Spleen (tissue), 11 donors: ENCODE measurements around the gene AFMID. TPM values are rescaled to one million over a fixed set of nuclear protein-coding genes. Genes with fewer than 3 reads are reported as not detected.

Source experiments
- DNase-seq: peaks from one replicate; pipeline ENCODE4 v3.0.0-alpha.2; 2020
- H3K27ac ChIP-seq, 8 donors: fragments of 200-600 bp; sonication (generic) in 7 of 8; 1 replicate in 4 of 8; 2 replicates in 4 of 8; pipeline versions ENCODE4 v1.5.0 to v1.8.0; 2016 to 2021; ENCODE audit warnings: inconsistent platforms in 4 of 8, mild to moderate bottlenecking in 4 of 8, moderate library complexity in 1 of 8
- H3K27me3 ChIP-seq, 7 donors: fragments of 200-600 bp; sonication (generic) in 6 of 7; replicated peaks in 1 of 7; 1 replicate in 4 of 7; 2 replicates in 3 of 7; pipeline versions ENCODE4 v1.5.0 to v1.8.0; 2016 to 2021; ENCODE audit warnings: inconsistent platforms in 3 of 7, mild to moderate bottlenecking in 1 of 7
- H3K36me3 ChIP-seq, 6 donors: fragments of 200-600 bp; sonication (generic) in 5 of 6; 1 replicate in 4 of 6; 2 replicates in 2 of 6; pipeline versions ENCODE4 v1.5.0 to v1.8.0; 2016 to 2021; ENCODE audit warnings: inconsistent platforms in 2 of 6
- H3K4me1 ChIP-seq, 6 donors: fragments of 200-600 bp; sonication (generic) in 5 of 6; 1 replicate in 3 of 6; 2 replicates in 3 of 6; pipeline versions ENCODE4 v1.5.0 to v1.8.0; 2016 to 2021; ENCODE audit warnings: inconsistent platforms in 3 of 6
- H3K4me3 ChIP-seq, 8 donors: fragments of 200-600 bp; sonication (generic) in 7 of 8; 1 replicate in 4 of 8; 2 replicates in 4 of 8; pipeline versions ENCODE4 v1.5.0 to v1.8.0; 2016 to 2021; ENCODE audit warnings: inconsistent platforms in 4 of 8, mild to moderate bottlenecking in 4 of 8, moderate library complexity in 2 of 8
- H3K9me3 ChIP-seq, 8 donors: fragments of 200-600 bp; sonication (generic) in 7 of 8; 1 replicate in 4 of 8; 2 replicates in 4 of 8; pipeline versions ENCODE4 v1.5.0 to v1.8.0; 2016 to 2021; ENCODE audit warnings: inconsistent platforms in 4 of 8
- POLR2A ChIP-seq, 3 donors: fragments of 450-650 bp; IDR thresholded peaks; one replicate each; pipeline ENCODE4 v1.5.1; 2017; ENCODE audit warnings: antibody characterized with exemption in 3 of 3, mild to moderate bottlenecking in 1 of 3
- POLR2AphosphoS5 ChIP-seq, 3 donors: sonication (generic); formaldehyde crosslinking; IDR thresholded peaks; one replicate each; pipeline ENCODE4 v1.5.1; 2017; ENCODE audit warnings: antibody characterized with exemption in 3 of 3
- WGBS, 5 donors: extraction: QIAGEN DNeasy Blood & Tissue Kit in 3 of 5; methylation state at CpG; one replicate each; pipeline versions ENCODE4 v1.1.5 to v1.1.7; 2013 to 2018; 5-methylcytosine and 5-hydroxymethylcytosine counted together
- intact Hi-C: fragments of 100-400 bp; cut with DNase I; formaldehyde crosslinking; loops from one replicate; pipeline ENCODE4 v1.15.0; 2023; ENCODE audit warnings: low total_unique reads
- polyA plus RNA-seq, 3 donors: library from polyadenylated mRNA; stranded (reverse); fragments of 200-250 nt; gene quantifications; one replicate each; pipeline ENCODE4 v1.2.1, GENCODE V29; 2013
- total RNA-seq, 7 donors: library from RNA; depleted of rRNA in 3 of 7; stranded (reverse); fragments of >200 nt in 3 of 7; fragmentation: NEBNext Ultra II Directional in 4 of 7; extraction: Animal tissue kit (Norgen Biotek cat#: 25700) in 4 of 7; gene quantifications; one replicate each; pipeline versions ENCODE4 v1.1.0 to v1.2.1, GENCODE V29; 2016 to 2021
- TF ChIP-seq, protein P1 (sequence below), 11 experiments: fragments of 200-600 bp in 7 of 11; fragments of 450-650 bp in 4 of 11; sonication (generic) in 4 of 11; IDR thresholded peaks in 8 of 11; conservative IDR thresholded peaks in 3 of 11; 1 replicate in 7 of 11; 2 replicates in 4 of 11; pipeline versions ENCODE4 v1.4.0 to v1.8.0; 2016 to 2021; ENCODE audit warnings: antibody characterized with exemption in 11 of 11, inconsistent platforms in 4 of 11, mild to moderate bottlenecking in 1 of 11
- donor health status: healthy with polysubstance abuse.
- donor health status: DM: no; HTN: no; CAD: no; lungs with moderate emphysema.
- donor health status: DM: no; HTN: no; CAD: no.
- donor health status: Bipolar disorder and iron deficiency.
- donor health status: healthy.
- donor health status: DM: no; HTN: no; CAD: no.
- donor health status: DM: yes; HTN: yes; CAD: no.

AFMID gene
- total and polyA plus RNA-seq, 10 donors, result 13.1 to 42.5 (median 24.2) TPM

DNA sequence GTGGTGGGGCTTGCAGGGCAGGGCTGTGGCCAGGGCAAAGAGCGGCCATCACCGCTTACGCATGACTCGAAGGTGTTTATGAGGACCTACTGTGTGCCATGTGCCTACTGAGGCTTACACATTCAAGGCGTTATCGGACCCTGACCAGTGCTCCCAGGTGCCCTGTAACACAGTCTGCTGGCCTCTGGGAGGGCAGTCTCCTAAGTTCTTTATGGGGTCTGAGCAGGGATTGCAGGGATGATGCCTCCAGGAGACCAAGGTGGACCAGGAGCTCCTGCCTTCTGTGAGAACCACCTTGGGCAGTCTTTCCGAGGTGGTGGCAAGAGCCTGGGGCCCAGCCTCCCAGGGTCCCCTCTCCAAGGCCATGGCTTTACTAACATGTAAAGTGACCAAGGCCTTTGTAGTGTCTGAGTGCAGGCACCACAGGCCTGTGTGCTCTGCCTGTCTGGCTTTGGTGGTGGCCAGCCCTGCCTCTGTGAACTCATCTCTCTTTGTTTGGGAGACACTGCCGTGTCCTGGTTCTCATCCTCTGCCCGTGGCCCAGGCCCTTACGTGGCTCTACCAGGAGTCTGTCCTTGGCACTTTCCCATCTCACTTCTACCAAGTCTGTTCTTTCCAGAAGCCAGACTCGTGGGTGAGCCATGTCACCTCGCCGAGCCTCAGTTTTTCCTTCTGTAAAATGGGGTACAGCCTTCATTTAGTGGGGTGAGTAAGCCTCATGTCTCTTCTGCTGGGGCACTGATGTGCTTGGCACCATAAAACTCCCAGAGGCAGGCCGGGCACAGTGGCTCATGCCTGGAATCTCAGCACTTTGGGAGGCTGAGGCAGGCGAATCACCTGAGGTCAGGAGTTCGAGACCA lies 22.2 kb upstream of the AFMID start:
- no peak overlapping the region for H3K4me3 ChIP-seq
- no peak for DNase-seq
- H3K36me3 ChIP-seq, result peaks cover 0 to 2% (median 0%) of the 10 kb centered on the region in 6 donors
- peaks cover 7 to 46% (median 21%) of the 10 kb centered on the region in 6 donors for H3K4me1 ChIP-seq
- H3K27ac ChIP-seq, result no peak overlapping the region
- TF ChIP-seq, protein P1, sequence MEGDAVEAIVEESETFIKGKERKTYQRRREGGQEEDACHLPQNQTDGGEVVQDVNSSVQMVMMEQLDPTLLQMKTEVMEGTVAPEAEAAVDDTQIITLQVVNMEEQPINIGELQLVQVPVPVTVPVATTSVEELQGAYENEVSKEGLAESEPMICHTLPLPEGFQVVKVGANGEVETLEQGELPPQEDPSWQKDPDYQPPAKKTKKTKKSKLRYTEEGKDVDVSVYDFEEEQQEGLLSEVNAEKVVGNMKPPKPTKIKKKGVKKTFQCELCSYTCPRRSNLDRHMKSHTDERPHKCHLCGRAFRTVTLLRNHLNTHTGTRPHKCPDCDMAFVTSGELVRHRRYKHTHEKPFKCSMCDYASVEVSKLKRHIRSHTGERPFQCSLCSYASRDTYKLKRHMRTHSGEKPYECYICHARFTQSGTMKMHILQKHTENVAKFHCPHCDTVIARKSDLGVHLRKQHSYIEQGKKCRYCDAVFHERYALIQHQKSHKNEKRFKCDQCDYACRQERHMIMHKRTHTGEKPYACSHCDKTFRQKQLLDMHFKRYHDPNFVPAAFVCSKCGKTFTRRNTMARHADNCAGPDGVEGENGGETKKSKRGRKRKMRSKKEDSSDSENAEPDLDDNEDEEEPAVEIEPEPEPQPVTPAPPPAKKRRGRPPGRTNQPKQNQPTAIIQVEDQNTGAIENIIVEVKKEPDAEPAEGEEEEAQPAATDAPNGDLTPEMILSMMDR (IDR thresholded peaks at IDR 0.05 in 8 of 11, conservative IDR thresholded peaks at IDR 0.05 in 3 of 11), result no peak
- TF ChIP-seq POLR2AphosphoS5 (IDR thresholded peaks at IDR 0.05) (no peak), POLR2A (IDR thresholded peaks at IDR 0.05) (no peak)
- no peaks in the 10 kb centered on the region for H3K9me3 ChIP-seq
- intact Hi-C loops, result no loop called here
- WGBS, 5 donors, result 83 to 94% (median 92%) methylated on average over 15 to 16 of the region's 16 CpGs
- no peaks in the 10 kb centered on the region for H3K27me3 ChIP-seq

DNA sequence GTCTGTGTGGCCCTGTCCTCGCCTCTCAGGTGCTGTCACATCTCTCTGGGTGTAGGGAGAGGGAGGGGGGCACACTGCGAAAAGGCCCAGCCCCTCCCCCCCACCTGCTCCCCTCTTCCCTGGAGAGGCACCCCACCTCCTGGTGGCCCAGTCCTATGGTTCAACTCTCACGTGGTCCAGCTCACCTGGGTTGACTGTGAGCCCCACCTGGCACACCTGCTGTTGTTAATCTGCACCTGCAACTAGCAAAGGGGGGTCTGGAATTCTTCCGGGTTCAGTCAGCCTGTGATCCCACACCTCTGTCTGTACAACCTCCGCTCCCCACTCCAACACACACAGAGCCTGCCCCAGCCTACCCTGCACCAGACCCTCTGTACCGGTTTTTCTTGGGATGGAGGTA lies 20.7 kb upstream of the AFMID start:
- DNase-seq, result no peak
- intact Hi-C loops, result no loop called here
- 75 to 86% (median 79%) methylated on average over 5 to 6 of the region's 6 CpGs for WGBS, 5 donors
- Histone ChIP-seq H3K27ac (no peak overlapping the region), H3K4me3 (no peak overlapping the region), H3K9me3 (no peaks in the 10 kb centered on the region), H3K27me3 (no peaks in the 10 kb centered on the region), H3K36me3 (peaks cover 0 to 17% (median 8%) of the 10 kb centered on the region in 6 donors), H3K4me1 (peaks cover 18 to 54% (median 34%) of the 10 kb centered on the region in 6 donors)
- no peak for TF ChIP-seq POLR2A (IDR thresholded peaks at IDR 0.05)
- TF ChIP-seq, protein P1 (IDR thresholded peaks at IDR 0.05 in 8 of 11, conservative IDR thresholded peaks at IDR 0.05 in 3 of 11), result no peak
- no peak for TF ChIP-seq POLR2AphosphoS5 (IDR thresholded peaks at IDR 0.05)

DNA sequence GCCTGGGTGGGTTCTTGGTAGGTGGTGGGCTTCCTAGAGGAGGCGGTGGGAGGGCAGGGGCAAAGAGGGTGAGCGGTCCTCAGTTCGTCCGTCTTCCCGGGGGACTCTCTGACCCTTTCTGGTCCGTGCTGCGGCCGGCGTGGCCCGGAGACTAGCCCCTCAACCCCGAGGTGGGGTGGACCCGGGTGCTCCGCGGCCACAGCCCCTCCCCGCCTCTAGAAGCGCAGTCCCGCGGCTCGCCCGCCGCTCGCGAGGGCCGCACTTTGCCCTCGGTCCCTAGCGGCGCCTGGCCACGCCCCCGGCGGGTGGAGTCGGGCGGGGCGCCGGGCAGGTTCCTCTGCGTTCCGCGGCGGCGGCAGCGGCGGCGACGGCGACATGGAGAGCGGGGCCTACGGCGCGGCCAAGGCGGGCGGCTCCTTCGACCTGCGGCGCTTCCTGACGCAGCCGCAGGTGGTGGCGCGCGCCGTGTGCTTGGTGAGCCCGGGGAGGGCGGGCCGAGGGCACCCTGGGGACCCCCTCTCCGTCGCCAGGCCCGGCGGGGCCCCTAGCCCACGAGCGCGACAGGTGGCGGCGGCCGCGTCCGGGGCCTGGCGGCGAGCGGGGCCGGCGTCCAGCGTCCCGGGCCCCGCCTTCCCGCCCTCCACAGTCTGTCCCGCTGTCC lies 18.8 kb upstream of the AFMID start, which contains the start of gene SYNGR2:
Gene SYNGR2, plus strand, starts transcription at position 340 of the 661 bp plus-strand sequence. Its CDS starts 36 bp downstream, at position 376.
- TF ChIP-seq, protein P1 (IDR thresholded peaks at IDR 0.05 in 8 of 11, conservative IDR thresholded peaks at IDR 0.05 in 3 of 11), result peak in 2 of 11 experiments; percentile 8 to 25
- peak in 2 of 3 donors; percentile 51 to 73 for TF ChIP-seq POLR2A (IDR thresholded peaks at IDR 0.05)
- peak; percentile 90 to 94 (median 93) for TF ChIP-seq POLR2AphosphoS5 (IDR thresholded peaks at IDR 0.05)
- DNase-seq, result peak; percentile 99
- intact Hi-C loops, result no loop called here
- H3K27me3 ChIP-seq, result no peaks in the 10 kb centered on the region
- WGBS, 5 donors, result 0 to 1% (median 0%) methylated on average over 15 to 84 of the region's 84 CpGs
- peaks cover 38 to 73% (median 52%) of the 10 kb centered on the region in 6 donors for H3K4me1 ChIP-seq
- H3K36me3 ChIP-seq, result peaks cover 0 to 36% (median 16%) of the 10 kb centered on the region in 6 donors
- H3K9me3 ChIP-seq, result no peaks in the 10 kb centered on the region
- peak within 1 kb of the TSS; percentile 56 to 94 (median 72) for H3K4me3 ChIP-seq
- H3K27ac ChIP-seq, result peak within 1 kb of the TSS; percentile 75 to 96 (median 90)
